SW480 (cell line): ENCODE data around the gene CCNT1.
A peak's percentile ranks its signal among the peaks of the same experiment; 100 is the strongest.
"Not testable (repeated sequence)": the region's sequence is repeated elsewhere in the genome, so short reads cannot be mapped to it uniquely, and the experiment has no call there.

Experiments
- DNase-seq: peaks from one replicate; pipeline ENCODE4 v3.0.0-alpha.2; 2016; ENCODE audit warnings: low spot score

Gene CCNT1

DNA sequence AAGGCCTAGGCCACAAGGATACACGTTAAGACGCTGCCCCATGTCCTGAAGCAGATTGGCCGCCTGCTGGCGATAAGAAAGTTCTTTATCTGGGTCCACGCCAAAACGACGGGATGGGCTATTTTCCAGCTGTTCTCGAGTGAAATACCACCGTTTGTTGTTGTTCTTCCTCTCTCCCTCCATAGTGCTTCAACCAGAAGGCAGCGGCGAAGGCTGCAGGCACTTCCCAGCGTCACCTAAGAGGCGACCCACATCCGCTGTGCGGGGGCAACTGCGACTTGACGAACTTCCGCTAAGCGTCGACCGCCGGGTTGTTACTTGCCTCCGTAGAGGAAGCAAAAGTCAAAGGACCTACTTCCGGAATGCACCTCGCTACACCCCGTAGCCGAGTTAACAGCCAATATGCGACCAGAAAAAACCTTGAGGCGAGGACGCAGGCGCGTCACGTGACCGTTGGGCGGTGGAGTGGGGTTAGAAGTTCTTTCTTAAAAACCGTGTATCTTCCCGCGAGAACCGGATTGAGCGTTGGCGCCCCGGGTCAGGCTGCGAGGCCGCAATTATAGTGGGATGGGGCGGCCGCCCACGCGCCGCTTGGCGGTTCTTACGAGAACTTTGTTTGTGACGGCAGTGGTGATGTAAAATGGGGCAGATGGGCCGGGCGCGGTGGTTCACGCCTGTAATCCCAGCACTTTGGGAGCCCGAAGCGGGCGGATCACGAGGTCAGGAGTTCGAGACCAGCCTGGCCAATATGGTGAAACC, at the start of gene CCNT1:
Gene CCNT1, minus strand, starts transcription at position 215 of the 759 bp plus-strand sequence. Its CDS starts 32 bp downstream, at position 183.
- DNase-seq, result peak; percentile 100

DNA sequence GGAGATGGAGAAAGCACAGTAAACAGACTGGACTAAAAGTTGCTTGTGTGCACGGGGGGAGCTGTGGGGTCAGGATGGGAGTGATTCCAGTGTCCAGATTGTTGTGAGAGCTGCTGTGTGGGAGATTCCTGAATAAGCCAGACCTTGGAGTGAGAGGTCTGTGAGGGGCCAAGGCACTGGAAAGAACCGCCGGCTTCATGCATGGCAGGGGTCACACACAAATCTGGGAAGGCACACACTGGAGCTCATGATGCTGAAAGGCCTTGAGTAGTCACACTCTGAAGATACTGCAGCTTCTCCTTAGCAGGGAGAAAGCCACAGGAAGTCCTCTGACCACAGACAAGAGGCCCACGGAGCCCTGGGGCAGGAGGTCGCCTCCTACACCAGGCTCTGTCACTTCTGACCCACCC, 49.3 kb upstream of the CCNT1 start:
- no peak for DNase-seq

DNA sequence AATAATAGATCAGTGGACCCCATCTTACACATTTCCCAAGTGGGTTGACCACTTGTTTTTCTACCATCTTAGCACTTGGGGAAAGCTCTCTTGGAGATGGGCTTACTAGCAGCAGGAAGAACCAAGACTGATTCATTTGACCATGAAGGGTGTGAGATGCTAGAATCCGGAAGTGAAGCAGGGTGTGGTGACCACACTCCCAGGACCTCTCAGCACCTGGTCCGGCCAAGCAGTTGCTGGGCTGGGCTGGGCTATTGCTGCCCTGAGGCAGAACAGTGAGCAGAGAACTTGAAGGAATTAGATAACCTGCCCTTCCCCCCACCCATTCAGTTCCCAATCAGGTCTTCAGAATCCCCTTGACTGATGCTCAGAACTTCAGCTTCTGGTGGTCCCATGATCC, 48.0 kb upstream of the CCNT1 start:
- peak; percentile 57 for DNase-seq

DNA sequence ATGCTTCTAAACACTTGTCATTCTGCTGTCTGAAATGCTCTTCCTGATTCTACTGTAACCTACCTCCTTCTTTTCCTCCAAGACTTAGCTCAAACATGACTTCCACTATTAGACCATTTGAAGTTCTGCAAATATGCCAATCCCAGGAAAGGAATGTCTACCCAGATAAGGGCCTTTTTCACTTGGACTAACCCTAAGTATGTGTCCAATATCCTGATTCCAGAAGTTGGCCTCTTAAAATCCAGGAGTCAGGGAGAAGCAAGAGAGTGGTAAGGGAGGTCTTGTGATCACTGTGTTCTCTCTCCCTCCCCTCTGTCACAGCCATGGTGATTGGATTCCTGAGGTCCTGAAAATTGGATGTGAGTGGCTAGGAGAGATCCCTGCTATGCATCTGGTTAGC, 42.2 kb upstream of the CCNT1 start:
- DNase-seq, result no peak

DNA sequence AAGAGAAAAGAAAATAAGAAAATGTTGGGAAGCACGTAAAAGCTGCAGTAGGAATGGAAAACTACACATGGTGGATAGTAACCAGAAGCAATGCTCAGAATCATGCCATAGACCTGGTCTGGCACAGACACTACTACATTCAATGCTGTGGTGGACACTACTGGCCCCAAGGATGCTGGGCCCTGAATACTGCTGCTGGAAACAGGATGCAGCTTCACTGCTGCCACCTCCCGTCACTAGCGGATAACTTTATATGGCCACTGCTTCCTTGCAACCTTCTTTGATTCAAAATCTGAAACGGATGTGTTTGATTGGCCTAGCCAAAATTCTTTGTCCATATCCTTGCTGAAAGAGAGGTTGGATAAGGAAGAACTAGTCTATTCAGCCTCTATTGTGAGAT, 41.7 kb upstream of the CCNT1 start:
- DNase-seq, result no peak

DNA sequence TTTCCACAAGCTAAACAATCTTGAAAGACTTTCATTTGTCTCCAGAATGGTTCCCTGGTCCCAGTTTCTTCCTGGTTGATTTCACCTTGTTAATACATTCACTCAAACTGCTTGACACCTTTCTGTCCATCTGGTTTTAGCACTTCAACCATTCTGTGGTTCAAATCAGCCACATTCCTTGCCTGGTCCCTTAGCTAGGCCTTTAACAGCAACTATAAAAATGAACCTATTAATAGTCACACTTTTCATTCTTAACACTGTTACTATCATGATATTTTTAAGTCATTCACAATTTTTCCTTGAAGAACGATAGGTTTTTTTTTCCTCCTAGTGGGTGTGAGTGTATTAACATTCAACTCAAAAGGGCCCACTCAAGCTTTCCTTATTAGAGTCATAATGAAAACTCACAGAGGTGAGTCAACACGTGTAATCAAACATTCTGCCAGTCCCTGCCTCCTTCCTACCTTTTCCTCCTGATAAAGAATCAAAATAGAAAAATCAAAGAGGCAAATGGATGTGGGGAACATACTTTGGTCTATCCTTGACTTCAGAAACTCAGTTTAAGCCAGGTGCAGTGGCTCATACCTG, 34.4 kb upstream of the CCNT1 start:
- no peak for DNase-seq

DNA sequence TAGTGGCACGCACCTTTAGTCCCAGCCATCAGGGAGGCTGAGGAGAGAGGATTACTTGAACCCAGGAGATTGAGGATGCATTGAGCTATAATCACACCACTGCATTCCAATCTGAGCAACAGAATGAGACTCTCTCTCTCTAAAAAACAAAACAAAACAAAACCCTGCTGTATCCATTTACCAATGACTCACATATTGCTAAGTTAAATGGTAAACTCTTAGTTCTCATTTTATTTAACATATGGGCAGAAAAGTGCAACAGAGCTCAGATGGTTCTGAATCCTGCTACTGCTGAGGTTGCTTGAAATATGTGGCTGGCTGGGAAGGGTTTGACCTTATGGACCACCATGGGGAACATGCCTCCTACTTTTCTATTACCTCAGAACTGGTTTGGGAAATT, 33.7 kb upstream of the CCNT1 start:
- no peak for DNase-seq

DNA sequence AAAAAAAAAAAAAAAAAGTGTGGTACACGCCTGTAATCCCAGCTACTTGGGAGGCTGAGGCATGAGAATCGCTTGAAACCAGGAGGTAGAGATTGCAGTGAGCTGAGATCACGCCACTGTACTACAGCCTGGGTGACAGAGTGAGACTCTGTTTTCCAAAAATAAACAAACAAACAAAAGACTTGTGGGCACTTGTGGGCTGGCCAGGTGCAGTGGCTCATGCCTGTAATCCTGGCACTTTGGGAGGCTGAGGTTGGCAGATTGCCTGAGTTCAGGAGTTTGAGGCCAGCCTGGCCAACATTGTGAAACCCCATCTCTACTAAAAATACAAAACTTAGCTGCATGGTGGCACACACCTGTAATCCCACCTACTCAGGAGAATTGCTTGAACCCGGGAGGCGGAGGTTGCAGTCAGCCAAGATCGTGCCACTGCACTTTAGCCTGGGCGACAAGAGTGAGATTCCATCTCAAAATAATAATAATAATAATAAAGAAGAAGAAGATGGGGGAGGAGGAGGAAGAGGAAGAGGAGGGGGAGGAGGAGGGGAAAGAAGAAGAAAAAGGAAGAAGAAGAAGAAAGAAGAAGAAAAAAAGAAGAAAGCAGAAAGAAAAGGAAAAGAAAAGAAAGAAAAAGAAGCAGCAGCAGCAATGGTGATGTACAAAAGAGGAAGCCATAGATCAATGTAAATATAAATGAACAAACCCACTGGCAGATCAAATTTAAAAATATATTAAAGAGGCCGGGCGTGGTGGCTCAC, 27.9 kb upstream of the CCNT1 start:
- DNase-seq, result no peak

DNA sequence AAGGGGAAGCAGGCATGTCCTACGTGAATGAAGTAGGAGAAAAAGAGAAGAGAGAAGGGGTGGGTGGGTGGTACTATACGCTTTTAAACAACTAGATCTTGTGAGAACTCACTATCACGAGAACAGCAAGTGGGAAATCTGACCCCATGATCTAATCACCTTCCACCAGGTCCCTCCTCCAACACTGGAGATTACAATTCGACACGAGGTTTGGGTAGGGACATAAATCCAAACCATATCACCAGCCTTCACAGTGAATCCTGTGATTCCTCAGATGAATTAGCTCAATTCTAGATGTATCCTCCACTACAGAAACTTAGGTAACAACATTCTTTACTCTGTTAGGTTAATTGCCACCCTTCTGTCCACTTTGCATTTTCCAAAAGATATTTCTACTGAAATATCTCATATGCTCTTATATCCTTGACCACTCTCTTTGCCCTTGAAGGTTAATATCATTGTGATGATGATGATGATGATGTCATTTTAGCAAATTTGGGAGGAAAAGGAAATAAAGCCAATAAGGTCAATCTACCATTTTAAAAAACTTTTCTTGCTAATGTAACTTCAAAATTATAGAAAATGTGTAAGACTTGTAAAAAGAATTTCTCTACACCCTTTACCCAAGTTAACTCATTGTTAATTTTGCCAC, 23.2 kb upstream of the CCNT1 start:
- no peak for DNase-seq

DNA sequence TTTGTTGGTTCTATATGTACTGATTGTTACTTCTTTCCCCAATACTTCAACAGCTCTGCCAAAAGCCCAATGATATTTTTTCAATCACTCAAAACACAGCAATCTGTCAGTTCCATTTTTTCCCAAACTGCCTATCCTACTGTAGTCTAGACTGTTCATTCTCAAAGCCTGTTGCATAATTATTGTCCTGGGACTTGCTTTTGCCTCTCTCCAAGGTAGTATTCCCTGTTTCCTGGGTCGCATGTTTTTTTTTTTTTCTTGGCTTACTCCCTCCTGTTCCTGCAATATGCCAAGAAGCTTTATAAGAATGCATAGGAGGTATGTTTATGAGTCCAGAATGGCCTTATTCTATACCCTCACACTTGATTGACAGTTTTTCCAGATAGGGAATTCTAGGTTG, 19.9 kb upstream of the CCNT1 start:
- DNase-seq, result no peak

DNA sequence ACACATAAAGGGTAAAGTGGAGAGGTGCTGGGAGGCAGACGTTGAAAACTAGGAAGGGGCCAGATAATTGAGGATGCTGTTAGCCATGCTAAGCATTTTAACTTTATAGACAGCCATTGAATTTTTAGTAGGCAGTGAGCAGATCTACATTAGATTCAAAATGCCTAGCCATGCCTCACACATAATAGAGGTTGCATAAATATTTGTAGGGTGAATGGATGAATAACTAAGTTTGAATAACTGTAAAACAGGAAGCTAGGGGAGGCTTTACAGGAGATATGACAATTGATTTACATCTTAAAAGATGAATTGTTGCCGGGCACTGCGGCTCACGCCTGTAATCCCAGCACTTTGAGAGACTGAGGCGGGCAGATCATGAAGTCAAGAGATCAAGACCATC, 12.3 kb upstream of the CCNT1 start:
- DNase-seq, result no peak

DNA sequence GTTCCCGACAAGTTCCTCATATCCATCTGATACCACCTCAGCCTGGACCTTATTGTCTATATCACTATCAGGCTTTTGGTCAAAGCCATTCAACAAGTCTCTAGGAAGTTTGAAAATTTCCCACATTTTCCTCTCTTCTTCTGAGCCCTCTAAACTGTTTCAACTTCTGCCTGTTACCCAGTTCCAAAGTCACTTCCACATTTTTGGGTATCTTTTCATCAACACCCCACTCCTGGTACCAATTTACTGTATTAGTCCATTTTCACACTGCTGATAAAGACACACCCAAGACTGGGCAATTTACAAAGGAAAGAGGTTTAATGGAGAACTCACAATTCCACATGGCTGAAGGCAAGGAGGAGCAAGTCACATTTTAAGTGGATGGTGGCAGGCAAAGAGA, 4.2 kb upstream of the CCNT1 start:
- not testable (repeated sequence) for DNase-seq

DNA sequence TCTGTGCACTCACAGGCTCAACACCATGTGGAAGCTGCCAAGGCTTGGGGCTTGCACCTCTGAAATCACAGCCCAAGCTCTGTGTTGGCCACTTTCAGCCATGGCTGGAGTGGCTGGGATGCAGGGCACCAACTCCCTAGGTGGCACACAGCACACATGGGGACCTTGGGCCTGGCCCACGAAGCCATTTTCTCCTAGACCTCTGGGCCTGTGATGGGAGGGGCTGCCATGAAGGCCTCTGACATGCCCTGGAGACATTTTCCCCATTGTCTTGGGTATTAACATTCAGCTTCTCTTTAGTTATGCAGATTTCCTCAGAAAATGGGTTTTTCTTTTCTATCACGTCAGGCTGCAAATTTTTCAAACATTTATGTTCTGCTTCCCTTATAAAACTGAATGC, 3.7 kb upstream of the CCNT1 start:
- DNase-seq, result not testable (repeated sequence)

DNA sequence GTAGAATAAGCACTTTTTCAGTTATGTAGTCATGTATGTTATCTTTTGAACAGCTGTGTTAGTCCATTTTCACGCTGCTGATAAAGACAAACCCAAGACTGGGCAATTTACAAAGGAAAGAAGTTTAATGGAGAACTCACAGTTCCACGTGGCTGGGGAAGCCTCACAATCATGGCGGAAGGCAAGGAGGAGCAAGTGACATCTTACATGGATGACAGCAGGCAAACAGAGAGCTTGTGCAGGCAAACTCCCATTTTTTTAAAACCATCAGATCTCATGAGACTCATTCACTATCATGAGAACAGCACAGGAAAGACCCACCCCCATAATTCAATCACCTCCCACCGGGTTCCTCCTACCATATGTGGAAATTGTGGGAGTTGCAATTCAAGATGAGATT, 2.5 kb upstream of the CCNT1 start:
- DNase-seq, result not testable (repeated sequence)

DNA sequence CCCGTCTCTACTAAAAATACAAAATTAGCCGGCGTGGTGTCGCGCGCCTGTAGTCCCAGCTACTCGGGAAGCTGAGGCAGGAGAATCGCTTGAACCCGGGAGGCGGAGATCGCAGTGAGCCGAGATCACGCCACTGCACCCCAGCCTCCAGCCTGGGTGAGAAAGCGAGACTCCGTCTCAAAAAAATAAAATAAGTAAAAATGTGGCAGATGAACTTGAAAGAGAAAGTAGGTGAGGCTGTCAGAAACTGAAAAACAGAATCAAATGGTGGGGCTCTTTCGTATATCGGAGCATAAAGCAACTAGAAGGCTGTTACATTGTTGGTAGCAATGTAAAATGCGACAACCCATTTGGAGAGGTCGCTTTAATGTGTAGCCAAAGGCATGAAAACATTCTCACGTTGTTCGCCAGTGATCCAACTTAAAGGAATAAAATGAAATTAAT, 767 bp upstream of the CCNT1 start:
- DNase-seq, result no peak

DNA sequence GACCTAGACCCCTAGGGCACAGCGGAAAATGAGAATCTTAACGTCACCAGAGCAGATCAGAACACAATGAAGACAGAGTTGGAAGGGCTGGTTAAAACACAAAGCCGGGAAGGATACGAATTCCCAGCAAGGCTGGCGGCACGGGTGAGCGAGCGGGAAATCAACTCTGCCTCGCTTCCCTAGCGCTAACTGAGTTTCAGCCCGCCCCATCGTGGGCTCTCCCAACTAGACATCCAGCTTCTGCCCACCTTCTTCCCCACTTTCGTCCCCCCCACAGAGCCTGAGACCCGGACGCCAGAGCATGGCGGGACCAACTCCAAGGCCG, 377 bp downstream of the CCNT1 start:
- DNase-seq, result no peak

DNA sequence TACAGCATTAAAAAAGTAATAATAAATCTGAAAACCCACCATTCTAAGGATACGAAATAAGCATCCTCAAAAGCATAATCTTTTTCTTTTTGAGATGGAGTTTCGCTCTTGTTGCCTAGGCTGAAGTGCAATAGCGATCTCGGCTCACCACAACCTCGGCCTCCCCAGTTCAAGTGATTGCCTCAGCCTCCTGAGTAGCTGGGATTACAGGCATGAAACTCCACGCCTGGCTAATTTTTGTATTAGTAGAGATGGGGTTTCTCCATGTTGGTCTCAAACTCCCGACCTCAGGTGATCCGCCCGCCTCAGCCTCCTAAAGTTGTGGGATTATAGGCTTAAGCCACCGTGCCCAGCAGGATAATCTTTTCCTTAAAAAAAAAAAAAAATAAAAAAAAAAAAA, 4.3 kb downstream of the CCNT1 start:
- no peak for DNase-seq

DNA sequence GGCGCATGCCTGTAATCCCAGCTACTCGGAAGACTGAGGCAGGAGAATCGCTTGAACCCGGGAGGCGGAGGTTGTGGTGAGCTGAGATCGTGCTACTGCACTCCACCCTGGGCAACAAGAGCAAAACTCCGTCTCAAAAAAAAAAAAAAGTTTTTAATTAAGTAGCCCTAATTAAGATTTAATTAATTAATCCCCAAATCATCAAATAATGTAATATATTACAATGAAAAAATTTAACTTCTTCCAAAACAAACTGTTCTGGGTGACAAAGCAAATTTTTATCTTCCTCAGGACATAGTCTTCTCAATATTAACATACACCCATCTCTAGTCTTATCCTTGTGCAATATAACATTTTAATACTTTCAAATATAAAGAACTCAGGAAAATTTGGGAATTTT, 17.7 kb downstream of the CCNT1 start:
- not testable (repeated sequence) for DNase-seq

DNA sequence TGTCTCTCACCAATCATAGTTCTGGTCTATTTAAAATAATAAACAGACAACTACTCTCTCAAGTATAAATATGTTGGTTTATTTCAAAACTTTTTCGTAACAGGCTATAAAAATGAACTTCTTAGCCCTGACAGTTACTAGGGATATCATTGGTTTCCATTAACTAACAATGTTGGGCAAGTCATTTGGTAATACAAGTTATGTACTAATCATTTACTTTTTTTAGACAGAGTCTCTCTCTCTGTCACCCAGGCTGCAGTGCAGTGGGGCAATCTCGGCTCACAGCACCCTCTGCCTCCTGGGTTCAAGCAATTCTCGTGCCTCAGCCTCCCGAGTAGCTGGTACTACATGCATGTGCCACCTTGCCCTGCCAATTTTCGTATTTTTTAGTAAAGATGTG, 19.9 kb downstream of the CCNT1 start:
- DNase-seq, result no peak

DNA sequence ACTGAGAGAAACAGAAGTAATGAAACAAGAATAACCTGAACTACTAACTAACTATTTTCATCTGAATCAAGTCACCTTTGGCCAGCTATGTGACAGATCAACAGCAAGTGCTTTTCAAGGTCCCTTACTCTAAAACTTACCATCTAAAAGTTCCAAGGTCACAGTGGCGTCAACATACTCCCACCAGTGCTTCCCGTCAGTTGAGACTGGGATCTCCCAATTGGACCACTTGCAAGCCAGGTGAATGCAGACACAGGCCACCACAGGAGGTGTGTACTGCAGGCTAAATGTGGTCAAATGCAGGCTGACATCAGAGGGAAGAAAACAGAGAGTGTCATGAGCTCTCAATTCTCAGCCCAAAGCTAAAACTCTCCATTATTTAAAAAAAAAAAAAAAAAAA, 20.6 kb downstream of the CCNT1 start:
- no peak for DNase-seq

DNA sequence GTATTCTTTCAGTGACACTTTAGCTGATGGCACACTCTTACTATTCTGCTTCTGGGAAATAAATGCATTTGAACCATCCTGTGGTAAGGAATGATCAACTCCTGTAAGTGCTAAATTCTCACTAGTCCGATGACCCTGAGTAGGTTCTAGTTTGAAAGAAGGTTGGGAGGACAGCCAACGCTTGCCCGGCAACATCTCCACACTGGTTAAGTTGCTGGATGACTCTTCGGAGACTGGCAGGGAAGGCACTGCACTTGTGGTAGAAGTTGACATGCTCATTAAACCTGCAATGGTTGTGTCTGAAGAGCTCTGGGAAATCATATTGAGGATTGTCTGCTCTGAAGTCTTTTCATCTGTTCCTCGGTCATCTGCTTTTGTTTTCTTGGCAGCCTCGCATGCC, 22.5 kb downstream of the CCNT1 start:
- no peak for DNase-seq

DNA sequence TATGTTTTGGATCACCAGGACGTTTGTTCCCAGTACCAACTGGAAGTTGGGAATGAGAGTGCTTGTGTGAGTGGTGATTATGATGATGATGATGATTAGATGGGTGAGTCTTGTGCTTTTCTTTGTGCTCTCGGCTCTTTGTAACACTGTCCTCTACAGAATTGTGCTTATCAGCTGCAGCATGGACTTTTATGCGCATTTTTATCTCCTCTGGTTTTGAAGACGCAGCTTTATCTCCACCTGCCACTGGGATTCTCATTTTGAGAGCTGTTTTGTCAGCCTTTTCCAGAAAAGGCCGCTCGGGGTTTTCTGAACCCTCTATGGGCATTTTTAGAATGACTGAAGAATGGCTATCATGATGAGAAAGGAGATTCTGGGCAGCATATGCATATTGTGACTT, 22.9 kb downstream of the CCNT1 start:
- DNase-seq, result no peak
